Esophagus muscularis mucosa (tissue), 4 donors: ENCODE results near the gene PHLPP1.

Source experiments
- EP300 ChIP-seq: sonication (generic); formaldehyde crosslinking; IDR thresholded peaks from one replicate; pipeline ENCODE4 v1.6.1; 2017; ENCODE audit warnings: antibody characterized with exemption
- POLR2A ChIP-seq: fragments of 450-650 bp; IDR thresholded peaks from one replicate; pipeline ENCODE4 v1.6.1; 2017; ENCODE audit warnings: antibody characterized with exemption, moderate library complexity, mild to moderate bottlenecking, low read depth
- POLR2AphosphoS5 ChIP-seq, 2 donors: sonication (generic); formaldehyde crosslinking; IDR thresholded peaks; one replicate each; pipeline ENCODE4 v1.6.1; 2017; ENCODE audit warnings: antibody characterized with exemption in 2 of 2
- TF ChIP-seq, protein P1 (sequence below), 3 experiments: fragments of 200-600 bp in 2 of 3; fragments of 450-650 bp in 1 of 3; sonication (generic) in 2 of 3; IDR thresholded peaks; one replicate each; pipeline ENCODE4 v1.5.1; 2017 to 2019; ENCODE audit warnings: antibody characterized with exemption in 3 of 3, mild to moderate bottlenecking in 2 of 3, moderate library complexity in 1 of 3

DNA sequence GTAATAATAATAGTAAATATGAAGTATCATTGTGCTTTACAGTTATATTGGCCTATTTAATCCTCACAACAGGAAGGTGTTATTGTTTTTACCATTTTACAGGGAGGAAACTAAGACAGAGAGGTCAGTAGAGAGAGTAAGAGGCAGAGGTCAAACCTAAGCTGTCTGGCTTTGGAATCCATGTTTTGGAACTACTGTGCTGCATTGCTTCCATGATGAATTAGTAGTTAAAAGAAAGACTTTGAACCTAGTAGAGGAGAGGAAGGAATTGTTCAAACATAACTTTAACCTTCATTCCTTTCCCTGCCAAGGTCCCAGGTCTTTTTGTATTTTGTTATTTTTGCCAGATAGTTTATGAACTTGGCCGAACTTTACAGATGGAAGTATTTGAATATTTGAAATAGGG lies 80.9 kb downstream of the PHLPP1 start:
- TF ChIP-seq EP300: no peak
- TF ChIP-seq, protein P1, sequence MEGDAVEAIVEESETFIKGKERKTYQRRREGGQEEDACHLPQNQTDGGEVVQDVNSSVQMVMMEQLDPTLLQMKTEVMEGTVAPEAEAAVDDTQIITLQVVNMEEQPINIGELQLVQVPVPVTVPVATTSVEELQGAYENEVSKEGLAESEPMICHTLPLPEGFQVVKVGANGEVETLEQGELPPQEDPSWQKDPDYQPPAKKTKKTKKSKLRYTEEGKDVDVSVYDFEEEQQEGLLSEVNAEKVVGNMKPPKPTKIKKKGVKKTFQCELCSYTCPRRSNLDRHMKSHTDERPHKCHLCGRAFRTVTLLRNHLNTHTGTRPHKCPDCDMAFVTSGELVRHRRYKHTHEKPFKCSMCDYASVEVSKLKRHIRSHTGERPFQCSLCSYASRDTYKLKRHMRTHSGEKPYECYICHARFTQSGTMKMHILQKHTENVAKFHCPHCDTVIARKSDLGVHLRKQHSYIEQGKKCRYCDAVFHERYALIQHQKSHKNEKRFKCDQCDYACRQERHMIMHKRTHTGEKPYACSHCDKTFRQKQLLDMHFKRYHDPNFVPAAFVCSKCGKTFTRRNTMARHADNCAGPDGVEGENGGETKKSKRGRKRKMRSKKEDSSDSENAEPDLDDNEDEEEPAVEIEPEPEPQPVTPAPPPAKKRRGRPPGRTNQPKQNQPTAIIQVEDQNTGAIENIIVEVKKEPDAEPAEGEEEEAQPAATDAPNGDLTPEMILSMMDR (IDR thresholded peaks at IDR 0.05): no peak
- TF ChIP-seq POLR2AphosphoS5 (IDR thresholded peaks at IDR 0.05): no peak
- no peak for TF ChIP-seq POLR2A
